ENCODE data around the gene TMCO2. TPM values are rescaled to one million over a fixed set of nuclear protein-coding genes. Genes with fewer than 3 reads are reported as not detected.

TMCO2 gene
- total RNA-seq, 1 donor from 2014 or later, result not detected

- no peaks in the 10 kb centered on the region for H3K27me3 Mint-ChIP-seq (ENCODE audit: low read depth)
Measured at GRCh38 chr1:40272653-40273213, 25.0 kb downstream of the TMCO2 start.

GRCh38 chr1:40273547-40274166, 25.9 kb downstream of the TMCO2 start:
- TF ChIP-seq CTCF (IDR thresholded peaks at IDR 0.05; ENCODE audit: unreplicated experiment), result no peak
- H3K4me3 Mint-ChIP-seq, result no peak overlapping the region
- H3K36me3 Mint-ChIP-seq, result peaks cover 35% of the 10 kb centered on the region
- no peaks in the 10 kb centered on the region for H3K9me3 Mint-ChIP-seq
- no peaks in the 10 kb centered on the region for H3K4me1 Mint-ChIP-seq
- H3K27me3 Mint-ChIP-seq (ENCODE audit: low read depth), result no peaks in the 10 kb centered on the region
- DNase-seq (ENCODE audit: low spot score in 2 of 2, unreplicated experiment in 2 of 2), result no peak
- no peak overlapping the region for H3K27ac Mint-ChIP-seq

More at GRCh38 chr1:40272653-40273213, 25.0 kb downstream of the TMCO2 start:
- Mint-ChIP-seq H3K36me3 (peaks cover 41% of the 10 kb centered on the region), H3K4me1 (no peaks in the 10 kb centered on the region), H3K4me3 (no peak overlapping the region), H3K9me3 (no peaks in the 10 kb centered on the region), H3K27ac (no peak overlapping the region)
- TF ChIP-seq CTCF (IDR thresholded peaks at IDR 0.05; ENCODE audit: unreplicated experiment), result no peak
- no peak for DNase-seq (ENCODE audit: low spot score in 2 of 2, unreplicated experiment in 2 of 2)

- no peaks in the 10 kb centered on the region for H3K9me3 Mint-ChIP-seq
- H3K4me3 Mint-ChIP-seq, result no peak overlapping the region
- DNase-seq (ENCODE audit: low spot score in 2 of 2, unreplicated experiment in 2 of 2), result no peak
- no peak for TF ChIP-seq CTCF (IDR thresholded peaks at IDR 0.05; ENCODE audit: unreplicated experiment)
- no peaks in the 10 kb centered on the region for H3K27me3 Mint-ChIP-seq (ENCODE audit: low read depth)
- H3K36me3 Mint-ChIP-seq, result peaks cover 36% of the 10 kb centered on the region
- no peak overlapping the region for H3K27ac Mint-ChIP-seq
- H3K4me1 Mint-ChIP-seq, result no peaks in the 10 kb centered on the region
Measured at GRCh38 chr1:40274331-40274730, 26.6 kb downstream of the TMCO2 start.

GRCh38 chr1:40276122-40276521, 28.4 kb downstream of the TMCO2 start:
- Mint-ChIP-seq H3K4me1 (no peaks in the 10 kb centered on the region), H3K4me3 (no peak overlapping the region), H3K27ac (no peak overlapping the region), H3K27me3 (ENCODE audit: low read depth) (no peaks in the 10 kb centered on the region), H3K36me3 (peaks cover 26% of the 10 kb centered on the region), H3K9me3 (no peaks in the 10 kb centered on the region)
- DNase-seq (ENCODE audit: low spot score in 2 of 2, unreplicated experiment in 2 of 2), result no peak
- TF ChIP-seq CTCF (IDR thresholded peaks at IDR 0.05; ENCODE audit: unreplicated experiment), result no peak

GRCh38 chr1:40281853-40282252, 34.1 kb downstream of the TMCO2 start:
- TF ChIP-seq CTCF (IDR thresholded peaks at IDR 0.05; ENCODE audit: unreplicated experiment), result no peak
- H3K9me3 Mint-ChIP-seq, result no peaks in the 10 kb centered on the region
- no peaks in the 10 kb centered on the region for H3K27me3 Mint-ChIP-seq (ENCODE audit: low read depth)

More at GRCh38 chr1:40281853-40282252, 34.1 kb downstream of the TMCO2 start:
- Mint-ChIP-seq H3K4me3 (no peak overlapping the region), H3K36me3 (peaks cover 17% of the 10 kb centered on the region), H3K27ac (no peak overlapping the region), H3K4me1 (no peaks in the 10 kb centered on the region)
- no peak for DNase-seq (ENCODE audit: low spot score in 2 of 2, unreplicated experiment in 2 of 2)
